Neural progenitor cell (in vitro differentiated cells): ENCODE measurements around the gene PIGM. TPM values are rescaled to one million over a fixed set of nuclear protein-coding genes. Genes with fewer than 3 reads are reported as not detected.

Experiments used
- DNase-seq: peaks from one replicate; pipeline ENCODE4 v3.0.0-alpha.2; 2016; ENCODE audit warnings: low spot score
- H2AFZ ChIP-seq: fragments of 200-600 bp; sonication (generic); replicated peaks from 2 replicates; pipeline ENCODE4 v1.6.1; 2016; ENCODE audit warnings: antibody characterized with exemption
- H3F3A ChIP-seq: fragments of 200-600 bp; sonication (generic); 2 replicates; pipeline ENCODE4 v1.6.1; 2016; ENCODE audit warnings: antibody characterized with exemption, low read depth
- H3K27ac ChIP-seq: fragments of 200-600 bp; sonication (generic); 2 replicates; pipeline ENCODE4 v1.5.1; 2016; ENCODE audit warnings: mild to moderate bottlenecking
- H3K27me3 ChIP-seq: fragments of 200-600 bp; sonication (generic); 2 replicates; pipeline ENCODE4 v1.6.1; 2016; ENCODE audit warnings: mild to moderate bottlenecking, moderate library complexity
- H3K36me3 ChIP-seq: fragments of 200-600 bp; sonication (generic); 2 replicates; pipeline ENCODE4 v1.5.1; 2016
- H3K4me1 ChIP-seq: fragments of 200-600 bp; sonication (generic); 2 replicates; pipeline ENCODE4 v1.6.1; 2016; ENCODE audit warnings: mixed run types
- H3K4me2 ChIP-seq: fragments of 200-600 bp; sonication (generic); 2 replicates; pipeline ENCODE4 v1.6.1; 2016
- H3K4me3 ChIP-seq: fragments of 200-600 bp; sonication (generic); 2 replicates; pipeline ENCODE4 v1.5.1; 2016
- H3K79me2 ChIP-seq: fragments of 200-600 bp; sonication (generic); 2 replicates; pipeline ENCODE4 v1.6.1; 2016; ENCODE audit warnings: low read depth
- H3K9ac ChIP-seq: fragments of 200-600 bp; sonication (generic); 2 replicates; pipeline ENCODE4 v1.6.1; 2016
- H3K9me3 ChIP-seq: fragments of 200-600 bp; sonication (generic); 2 replicates; pipeline ENCODE4 v1.5.1; 2016; ENCODE audit warnings: low read depth
- H4K20me1 ChIP-seq: fragments of 200-600 bp; sonication (generic); 2 replicates; pipeline ENCODE4 v1.6.1; 2016; ENCODE audit warnings: low read depth
- H3K27ac Mint-ChIP-seq: 3 replicates; pipeline ENCODE4 v1.8.0; 2021; ENCODE audit warnings: mixed read lengths
- H3K27me3 Mint-ChIP-seq: 2 replicates; pipeline ENCODE4 v1.8.0; 2022; ENCODE audit warnings: low read depth, mild to moderate bottlenecking, inconsistent platforms, moderate library complexity, mixed read lengths; ENCODE audit not compliant: insufficient read depth
- H3K36me3 Mint-ChIP-seq: 3 replicates; pipeline ENCODE4 v1.8.0; 2021; ENCODE audit warnings: mixed read lengths
- H3K4me1 Mint-ChIP-seq: 3 replicates; pipeline ENCODE4 v1.8.0; 2021; ENCODE audit warnings: mixed read lengths
- H3K4me3 Mint-ChIP-seq: 3 replicates; pipeline ENCODE4 v1.8.0; 2021; ENCODE audit warnings: mild to moderate bottlenecking, moderate library complexity, mixed read lengths
- H3K9me3 Mint-ChIP-seq: 3 replicates; pipeline ENCODE4 v1.8.0; 2020; ENCODE audit warnings: mixed read lengths
- CTCF ChIP-seq: fragments of 200-600 bp; sonication (generic); IDR thresholded peaks from 2 replicates; pipeline ENCODE4 v1.5.1; 2017; ENCODE audit warnings: antibody characterized with exemption, mild to moderate bottlenecking
- EZH2 ChIP-seq: fragments of 200-600 bp; sonication (generic); IDR thresholded peaks from 2 replicates; pipeline ENCODE4 v1.6.1; 2017; ENCODE audit warnings: antibody characterized with exemption, mild to moderate bottlenecking, moderate library complexity
- EZH2phosphoT487 ChIP-seq: fragments of 200-600 bp; sonication (generic); IDR thresholded peaks from 2 replicates; pipeline ENCODE4 v1.6.1; 2017; ENCODE audit warnings: antibody characterized with exemption
- total RNA-seq: library from RNA; depleted of rRNA; stranded (reverse); fragments of >200 nt; gene quantifications from 2 replicates; pipeline ENCODE4 v1.2.3, GENCODE V29; 2015; ENCODE audit warnings: low replicate concordance

The PIGM gene
- total RNA-seq, 1 donor from 2014 or later: 7.1 TPM

GRCh38 chr1:160024195-160024905, 7.4 kb downstream of the PIGM start:
- Histone ChIP-seq H4K20me1 (peaks cover 3% of the 10 kb centered on the region), H3F3A (no peaks in the 10 kb centered on the region), H3K4me3 (no peak overlapping the region), H3K9ac (no peak overlapping the region), H3K4me1 (no peaks in the 10 kb centered on the region), H3K9me3 (no peaks in the 10 kb centered on the region), H2AFZ (no peak overlapping the region), H3K27me3 (no peaks in the 10 kb centered on the region), H3K4me2 (no peak overlapping the region), H3K27ac (no peak overlapping the region), H3K79me2 (peaks cover under 1% of the 10 kb centered on the region), H3K36me3 (no peaks in the 10 kb centered on the region)
- Mint-ChIP-seq H3K9me3 (no peaks in the 10 kb centered on the region), H3K36me3 (no peaks in the 10 kb centered on the region), H3K27me3 (no peaks in the 10 kb centered on the region), H3K4me1 (peaks cover 24% of the 10 kb centered on the region), H3K4me3 (no peak overlapping the region), H3K27ac (no peak overlapping the region)
- no peak for DNase-seq
- TF ChIP-seq EZH2 (no peak), CTCF (no peak), EZH2phosphoT487 (no peak)

GRCh38 chr1:160022330-160023310, 9.2 kb downstream of the PIGM start:
- Histone ChIP-seq H3K4me2 (no peak overlapping the region), H3F3A (no peaks in the 10 kb centered on the region), H3K27ac (no peak overlapping the region), H2AFZ (no peak overlapping the region), H3K4me3 (no peak overlapping the region), H3K9me3 (no peaks in the 10 kb centered on the region), H3K9ac (no peak overlapping the region), H3K36me3 (no peaks in the 10 kb centered on the region), H4K20me1 (no peaks in the 10 kb centered on the region), H3K79me2 (no peaks in the 10 kb centered on the region), H3K4me1 (no peaks in the 10 kb centered on the region), H3K27me3 (no peaks in the 10 kb centered on the region)
- Mint-ChIP-seq H3K36me3 (no peaks in the 10 kb centered on the region), H3K27me3 (peaks cover 3% of the 10 kb centered on the region), H3K9me3 (no peaks in the 10 kb centered on the region), H3K27ac (no peak overlapping the region), H3K4me3 (no peak overlapping the region), H3K4me1 (peaks cover 24% of the 10 kb centered on the region)
- DNase-seq: no peak
- TF ChIP-seq EZH2: no peak
- no peak for TF ChIP-seq EZH2phosphoT487
- no peak for TF ChIP-seq CTCF

GRCh38 chr1:160021376-160022074, 10.3 kb downstream of the PIGM start:
- peaks cover 24% of the 10 kb centered on the region for H3K4me1 Mint-ChIP-seq
- no peaks in the 10 kb centered on the region for H3F3A ChIP-seq

More at GRCh38 chr1:160021376-160022074, 10.3 kb downstream of the PIGM start:
- Histone ChIP-seq H3K4me2 (no peak overlapping the region), H2AFZ (no peak overlapping the region), H3K4me3 (no peak overlapping the region), H4K20me1 (no peaks in the 10 kb centered on the region), H3K4me1 (no peaks in the 10 kb centered on the region), H3K36me3 (no peaks in the 10 kb centered on the region), H3K79me2 (no peaks in the 10 kb centered on the region), H3K27ac (no peak overlapping the region), H3K9me3 (no peaks in the 10 kb centered on the region), H3K9ac (no peak overlapping the region), H3K27me3 (no peaks in the 10 kb centered on the region)
- no peaks in the 10 kb centered on the region for H3K9me3 Mint-ChIP-seq
- H3K36me3 Mint-ChIP-seq: no peaks in the 10 kb centered on the region
- H3K4me3 Mint-ChIP-seq: no peak overlapping the region
- TF ChIP-seq EZH2 (no peak), CTCF (no peak), EZH2phosphoT487 (no peak)
- DNase-seq: no peak
- peaks cover 3% of the 10 kb centered on the region for H3K27me3 Mint-ChIP-seq
- no peak overlapping the region for H3K27ac Mint-ChIP-seq
